Erythroblast (primary cell): Measurements from ENCODE around the gene BRD4.
"Not testable (repeated sequence)": the region's sequence is repeated elsewhere in the genome, so short reads cannot be mapped to it uniquely, and the experiment has no call there.

ENCODE experiments used
- DNase-seq, 2 experiments: peaks; one replicate each; lab custom pipeline; 2025; lab: John Stamatoyannopoulos, UW
- GATA1 ChIP-seq: IDR thresholded peaks from 2 replicates; pipeline ENCODE4 v1.6.1; 2011; ENCODE audit warnings: low read depth, mild to moderate bottlenecking, control low read depth, low read length, moderate library complexity
- POLR2A ChIP-seq: IDR thresholded peaks from 2 replicates; pipeline ENCODE4 v1.6.1; 2011; ENCODE audit warnings: mild to moderate bottlenecking, low read length

The BRD4 gene

GRCh38 chr19:15340086-15340485 is 7.7 kb upstream of the BRD4 start:
- TF ChIP-seq POLR2A (no peak), GATA1 (no peak)
- DNase-seq = no peak

DNA sequence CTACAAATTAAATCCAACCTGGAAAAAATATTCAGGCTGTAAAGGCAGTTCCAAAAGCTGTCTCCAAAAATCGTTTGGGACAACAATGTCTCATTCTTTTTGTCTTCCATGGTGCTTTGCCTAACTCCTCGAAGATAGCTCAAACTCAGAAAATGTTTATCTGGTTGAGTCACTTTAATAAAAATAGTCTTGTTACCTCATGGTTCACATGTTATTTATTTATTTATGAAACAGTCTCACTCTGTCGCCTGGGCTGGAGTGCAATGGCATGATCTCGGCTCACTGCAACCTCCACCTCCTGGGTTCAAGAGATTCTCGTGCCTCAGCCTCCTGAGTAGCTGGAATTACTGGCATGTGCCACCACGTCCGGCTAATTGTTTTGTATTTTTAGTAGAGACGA is 4.9 kb upstream of the BRD4 start:
- TF ChIP-seq POLR2A (no peak), GATA1 (no peak)
- no peak for DNase-seq

DNA sequence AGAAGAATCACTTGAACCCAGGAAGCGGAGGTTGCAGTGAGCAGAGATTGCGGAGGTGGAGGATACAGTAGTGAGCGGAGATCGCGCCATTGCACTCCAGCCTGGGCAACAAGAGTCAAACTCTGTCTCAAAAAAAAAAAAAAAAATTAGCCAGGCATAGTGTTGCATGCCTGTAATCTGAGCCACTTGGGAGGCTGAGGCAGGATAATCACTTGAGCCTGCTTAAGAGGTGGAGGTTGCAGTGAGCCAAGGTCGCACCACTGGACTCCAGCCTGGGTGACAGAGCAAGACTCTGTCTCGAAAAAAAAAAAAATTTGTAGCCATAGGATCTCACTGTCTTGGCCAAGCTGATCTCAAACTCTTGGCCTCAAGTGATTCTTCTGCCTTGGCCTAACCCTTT is 3.7 kb upstream of the BRD4 start:
- DNase-seq = not testable (repeated sequence)

DNA sequence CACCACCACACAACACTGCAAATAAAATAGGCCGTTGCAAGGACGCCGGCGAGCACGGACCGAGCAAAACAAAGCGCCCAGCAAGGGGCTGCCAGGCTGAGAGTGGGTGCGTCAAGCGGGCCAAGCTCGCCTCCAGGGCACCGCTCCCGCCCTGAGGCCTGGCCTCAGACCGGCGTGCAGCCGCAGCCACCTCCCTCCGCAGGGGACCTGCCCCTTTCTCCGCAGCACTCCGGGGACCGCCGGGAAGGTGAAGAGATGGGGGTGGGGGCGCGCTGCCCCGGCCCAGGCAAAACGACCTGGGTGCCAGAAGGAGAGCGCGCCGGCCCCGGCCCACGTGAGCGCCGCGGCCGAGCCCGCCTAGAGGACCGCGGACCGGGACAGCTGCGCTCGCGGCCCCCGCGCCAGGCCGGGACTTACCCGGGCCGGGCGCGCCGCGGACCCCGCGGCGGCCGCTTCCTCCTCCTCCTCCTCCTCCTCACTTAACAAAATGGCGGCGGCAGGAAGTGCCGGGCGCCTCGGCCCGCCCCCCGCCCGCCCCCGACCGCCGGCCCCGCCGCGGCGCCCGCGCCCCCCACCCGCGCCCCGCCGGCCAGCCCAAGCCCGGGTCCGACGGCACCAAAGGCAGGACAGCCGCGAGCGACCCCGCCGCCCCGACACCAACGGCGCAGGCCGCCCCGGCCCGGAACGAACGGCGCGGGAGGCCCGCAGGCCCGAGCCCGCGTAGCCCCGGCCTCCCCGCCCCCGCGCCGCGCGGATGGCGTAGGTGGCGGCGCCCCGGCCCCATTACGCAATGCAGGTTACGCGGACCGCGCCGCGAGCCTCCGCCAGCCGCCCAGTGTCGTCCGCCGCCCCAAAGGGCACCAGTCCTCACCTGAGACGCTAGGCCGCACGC is 674 bp downstream of the BRD4 start:
- peak; percentile 76 to 86 for DNase-seq
- no peak for TF ChIP-seq GATA1
- TF ChIP-seq POLR2A = no peak

DNA sequence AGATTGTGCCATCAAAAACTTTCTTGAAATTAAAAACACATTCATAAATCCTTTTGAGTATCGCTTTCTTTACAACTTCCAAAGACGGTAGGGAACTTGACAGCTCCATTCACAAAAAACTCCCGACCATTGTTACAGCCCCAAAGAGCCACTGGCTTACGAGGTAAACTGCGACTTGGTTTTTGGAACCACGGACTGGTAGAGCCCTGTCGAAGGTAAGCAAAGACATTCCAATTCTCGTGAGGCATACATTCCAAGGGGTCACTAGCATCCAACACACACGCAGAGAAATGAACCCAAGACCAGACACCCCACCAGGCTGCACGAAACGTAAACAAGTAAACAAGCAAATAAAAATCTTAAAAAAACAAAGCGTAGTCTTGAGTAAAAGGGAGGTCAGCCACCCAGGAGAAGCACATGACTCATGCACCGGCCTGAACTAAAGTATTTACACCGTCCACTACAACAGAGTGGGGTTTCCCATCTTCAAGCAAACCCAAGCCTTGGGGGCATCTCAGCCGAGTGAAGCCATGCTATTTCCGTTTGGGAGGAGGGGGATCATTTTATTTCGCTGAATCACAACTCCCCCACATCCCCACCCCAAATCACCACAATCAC is 1.4 kb downstream of the BRD4 start:
- peak; percentile 63 to 68 for DNase-seq
- TF ChIP-seq POLR2A (no peak), GATA1 (no peak)

DNA sequence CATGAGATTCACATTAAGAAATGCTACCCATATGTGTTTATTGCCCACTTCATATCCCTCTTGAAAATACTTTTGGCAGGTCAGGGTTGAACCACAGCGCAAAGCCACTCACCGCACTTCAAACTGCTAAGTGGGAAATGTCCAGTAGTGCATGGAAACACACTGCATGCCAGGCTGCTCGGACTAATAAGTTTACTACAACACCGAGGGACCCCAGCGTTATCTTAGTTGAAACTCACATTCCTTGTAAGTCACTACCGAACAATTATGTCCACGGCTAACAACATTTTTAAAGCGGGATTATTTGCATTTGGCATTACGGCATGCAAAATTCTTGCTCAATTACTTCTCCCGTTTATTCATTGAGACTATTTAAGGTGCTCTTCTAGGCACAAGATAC is 4.0 kb downstream of the BRD4 start:
- TF ChIP-seq POLR2A (no peak), GATA1 (no peak)
- no peak for DNase-seq

DNA sequence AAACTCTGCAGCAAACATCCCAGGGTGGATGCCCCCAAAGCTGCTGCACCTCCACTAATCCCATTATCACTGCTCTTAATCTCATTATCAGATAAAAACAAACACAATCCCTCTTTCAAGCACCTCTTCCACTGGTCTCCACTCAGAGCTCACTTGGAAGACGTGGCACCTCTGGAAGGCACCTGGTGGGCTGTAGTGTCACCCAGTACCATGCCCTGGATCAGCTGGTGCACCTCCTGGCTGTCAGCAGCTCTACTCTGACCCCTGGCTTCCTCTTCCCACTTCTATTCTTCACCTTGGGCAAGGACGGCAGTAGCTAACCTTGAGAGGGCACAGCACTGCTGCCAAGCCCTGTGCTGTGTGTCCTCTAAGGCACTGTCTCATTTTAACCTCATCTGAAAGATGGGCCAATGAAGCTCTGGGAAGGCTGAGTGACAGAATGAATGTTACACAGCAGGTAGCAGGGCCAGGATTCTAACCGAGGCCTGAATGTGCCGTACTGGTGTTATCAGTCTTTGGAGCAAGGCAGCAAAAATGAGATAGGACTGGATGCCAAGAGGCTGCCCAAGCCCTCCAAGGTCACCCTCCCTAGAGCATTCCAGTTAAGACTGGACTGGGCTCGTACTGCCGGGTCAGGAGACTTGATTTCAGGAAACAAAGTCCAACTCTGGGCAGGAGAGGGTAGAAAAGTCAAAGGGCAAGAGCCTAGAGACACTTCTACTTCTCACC is 7.4 kb downstream of the BRD4 start:
- peak; percentile 72 to 73 for DNase-seq

DNA sequence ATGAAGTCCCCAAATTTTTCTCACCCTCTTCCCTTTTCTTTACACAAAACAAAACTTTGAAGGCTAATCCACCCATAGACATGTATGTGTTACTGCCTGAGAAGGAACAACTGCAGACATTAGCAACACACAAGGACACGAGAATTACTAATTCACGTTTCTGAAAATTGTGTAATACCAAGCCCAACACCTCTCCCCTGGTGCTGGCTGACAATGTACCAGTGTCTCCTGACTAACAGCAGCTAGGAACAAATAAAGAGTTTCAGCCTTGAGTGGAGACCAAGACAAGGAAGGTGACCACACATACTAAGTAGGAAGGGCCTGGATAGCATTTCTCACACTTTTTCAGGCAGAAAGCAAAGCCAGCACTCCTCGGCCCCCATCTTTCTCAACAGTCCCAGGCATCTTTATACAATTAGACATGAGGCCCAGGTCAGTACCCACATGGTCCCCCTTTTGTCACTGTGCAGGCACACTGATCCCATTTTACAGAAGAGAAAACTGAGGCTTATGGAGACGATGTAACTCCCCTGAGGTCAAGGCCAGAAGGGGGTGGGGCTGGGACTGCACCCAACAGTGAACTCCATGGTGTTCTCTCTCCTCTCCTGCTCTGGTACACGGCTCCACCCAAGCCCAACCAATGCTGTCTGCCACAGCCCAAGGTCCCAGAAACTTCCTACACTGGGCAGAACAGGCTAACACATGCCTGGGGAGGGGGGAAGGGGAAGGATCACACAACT is 8.7 kb downstream of the BRD4 start:
- TF ChIP-seq GATA1 = no peak
- TF ChIP-seq POLR2A = no peak
- DNase-seq = peak; percentile 62 to 67

More for the DNA sequence above, 7.4 kb downstream of the BRD4 start:
- TF ChIP-seq GATA1 (no peak), POLR2A (no peak)

- DNase-seq = no peak
- no peak for TF ChIP-seq POLR2A
- no peak for TF ChIP-seq GATA1
Observed at GRCh38 chr19:15321739-15322138, 10.6 kb downstream of the BRD4 start.

DNA sequence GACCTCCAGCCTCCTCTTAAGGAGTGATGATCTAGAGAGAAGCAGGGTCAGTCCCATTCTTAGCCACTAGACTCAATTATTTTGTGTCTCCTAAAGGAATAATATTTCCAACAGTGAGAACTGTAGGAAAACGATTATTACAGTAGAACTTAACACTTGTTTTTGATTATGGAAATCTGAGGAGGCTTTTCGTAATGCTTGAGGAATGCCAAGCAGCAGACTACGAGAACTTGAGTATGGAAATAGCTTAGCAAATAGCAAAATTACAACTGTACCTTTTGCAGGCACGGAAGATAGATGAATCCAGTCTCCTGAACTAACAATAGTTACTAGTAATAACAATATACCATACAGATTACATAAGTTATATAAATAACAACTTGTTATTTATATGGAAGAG is 12.2 kb downstream of the BRD4 start:
- TF ChIP-seq GATA1 (no peak), POLR2A (no peak)
- no peak for DNase-seq

DNA sequence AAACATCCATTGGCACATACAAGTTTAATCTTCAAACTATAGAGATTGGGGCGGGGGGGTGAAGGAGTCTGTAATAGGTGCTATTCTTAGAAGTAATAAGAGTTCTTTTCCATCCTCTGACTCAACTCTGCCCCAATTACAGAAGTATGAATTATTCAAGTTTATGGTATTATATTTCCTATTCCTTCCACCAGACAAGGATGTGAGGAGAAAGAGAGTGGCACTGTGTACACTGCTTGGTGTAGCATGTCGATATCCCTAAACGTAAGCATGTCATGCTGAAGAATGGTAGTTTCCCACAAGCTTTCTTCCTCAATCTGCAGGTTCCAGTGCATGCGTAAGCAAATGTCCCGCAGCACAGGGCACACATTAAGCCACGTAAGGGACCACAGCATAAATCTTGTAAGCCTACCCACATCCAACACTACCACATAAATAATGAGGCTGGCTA is 14.1 kb downstream of the BRD4 start:
- TF ChIP-seq GATA1 (no peak), POLR2A (no peak)

DNA sequence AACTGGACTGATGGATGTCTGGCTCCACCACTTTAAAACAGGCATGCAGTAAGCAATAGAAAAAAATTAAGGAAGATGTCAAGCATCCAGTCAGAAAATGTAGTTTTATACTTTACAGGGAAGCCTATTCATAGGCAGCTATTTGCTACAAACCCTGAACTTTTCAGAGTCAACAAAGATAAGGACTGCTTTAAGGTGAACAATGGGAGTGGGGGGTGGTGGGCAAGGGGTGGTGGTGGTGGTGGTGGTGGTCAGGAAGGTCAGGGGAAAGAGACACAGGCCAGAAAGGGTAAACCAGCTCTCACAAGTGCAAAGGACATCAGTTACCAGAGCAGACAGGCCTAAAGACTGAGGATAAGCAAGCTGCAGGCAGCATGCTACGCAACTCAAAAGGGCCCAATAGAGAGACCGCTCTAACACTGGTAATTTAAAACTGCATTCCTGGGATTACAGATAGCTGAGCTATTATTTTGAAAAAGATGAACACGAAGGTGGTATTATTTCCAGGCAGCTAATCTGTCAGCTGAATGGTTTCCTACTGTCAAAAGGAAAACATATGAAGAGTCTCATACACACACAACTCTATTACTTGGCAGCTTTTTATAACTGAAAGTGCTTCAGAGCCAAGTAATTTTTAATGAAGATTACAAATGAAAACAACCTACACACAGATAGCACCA is 14.8 kb downstream of the BRD4 start:
- TF ChIP-seq POLR2A = no peak
- no peak for TF ChIP-seq GATA1
- DNase-seq = no peak

More for the DNA sequence above, 14.1 kb downstream of the BRD4 start:
- DNase-seq = no peak

- DNase-seq = no peak
- TF ChIP-seq POLR2A (no peak), GATA1 (no peak)
Observed at GRCh38 chr19:15316498-15316897, 15.8 kb downstream of the BRD4 start.
